Immature natural killer cell (primary cell): ENCODE measurements around the gene SZT2. TPM values are rescaled to one million over a fixed set of nuclear protein-coding genes. Genes with fewer than 3 reads are reported as not detected.

Experiments
- DNase-seq, 3 donors: peaks; one replicate each; pipeline ENCODE4 v3.0.0; 2022; ENCODE audit warnings: mixed read lengths in 1 of 3
- H3K27ac Mint-ChIP-seq, 6 donors: one replicate each; pipeline ENCODE4 v1.8.0; 2020; ENCODE audit warnings: mixed read lengths in 6 of 6, mild to moderate bottlenecking in 5 of 6, inconsistent platforms in 4 of 6, moderate library complexity in 3 of 6
- H3K27me3 Mint-ChIP-seq, 3 donors: one replicate each; pipeline ENCODE4 v1.8.0; 2020 to 2021; ENCODE audit warnings: low read depth in 3 of 3, mild to moderate bottlenecking in 3 of 3, mixed read lengths in 3 of 3, moderate library complexity in 3 of 3, inconsistent platforms in 1 of 3
- H3K36me3 Mint-ChIP-seq, 3 donors: one replicate each; pipeline ENCODE4 v1.8.0; 2020; ENCODE audit warnings: mixed read lengths in 3 of 3, inconsistent platforms in 2 of 3, mild to moderate bottlenecking in 2 of 3
- H3K4me1 Mint-ChIP-seq, 2 donors: one replicate each; pipeline ENCODE4 v1.8.0; 2020; ENCODE audit warnings: inconsistent platforms in 2 of 2, mild to moderate bottlenecking in 2 of 2, mixed read lengths in 2 of 2, moderate library complexity in 1 of 2
- H3K4me3 Mint-ChIP-seq, 5 donors: one replicate each; pipeline ENCODE4 v1.8.0; 2020; ENCODE audit warnings: mild to moderate bottlenecking in 5 of 5, mixed read lengths in 5 of 5, inconsistent platforms in 3 of 5, moderate library complexity in 3 of 5
- H3K9me3 Mint-ChIP-seq, 6 donors: one replicate each; pipeline ENCODE4 v1.8.0; 2020; ENCODE audit warnings: mild to moderate bottlenecking in 6 of 6, mixed read lengths in 6 of 6, inconsistent platforms in 4 of 6, moderate library complexity in 3 of 6
- polyA plus RNA-seq, 3 donors: library from polyadenylated mRNA; unstranded; fragments of 300-500 nt; fragmentation: Illumina TruSeq; gene quantifications; one replicate each; pipeline ENCODE4 v1.2.3, GENCODE V29; 2021

Gene SZT2
- polyA plus RNA-seq, 3 donors from 2014 or later = 3.4 to 8.3 (median 4.5) TPM

GRCh38 chr1:43425045-43425444, 35.3 kb downstream of the SZT2 start:
- Mint-ChIP-seq H3K4me1 (peaks cover 14% of the 10 kb centered on the region in 2 donors), H3K27me3 (peaks cover 0 to 2% (median 2%) of the 10 kb centered on the region in 3 donors), H3K9me3 (no peaks in the 10 kb centered on the region), H3K27ac (peak overlapping the region in 2 of 6 donors; percentile 31 to 69), H3K4me3 (no peak overlapping the region), H3K36me3 (peaks cover 27 to 63% (median 37%) of the 10 kb centered on the region in 3 donors)
- no peak for DNase-seq

- Mint-ChIP-seq H3K9me3 (no peaks in the 10 kb centered on the region), H3K4me3 (no peak overlapping the region), H3K27ac (no peak overlapping the region), H3K27me3 (peaks cover 0 to 2% (median 2%) of the 10 kb centered on the region in 3 donors), H3K36me3 (peaks cover 31 to 67% (median 32%) of the 10 kb centered on the region in 3 donors), H3K4me1 (peaks cover 14% of the 10 kb centered on the region in 2 donors)
- no peak for DNase-seq
Observed at GRCh38 chr1:43426221-43426620, 36.5 kb downstream of the SZT2 start.

GRCh38 chr1:43427524-43427923, 37.8 kb downstream of the SZT2 start:
- Mint-ChIP-seq H3K9me3 (no peaks in the 10 kb centered on the region), H3K27me3 (peaks cover 0 to 2% (median 0%) of the 10 kb centered on the region in 3 donors), H3K36me3 (peaks cover 31 to 68% (median 33%) of the 10 kb centered on the region in 3 donors), H3K4me1 (peaks cover 14% of the 10 kb centered on the region in 2 donors), H3K4me3 (no peak overlapping the region), H3K27ac (peak overlapping the region in 1 of 6 donors; percentile 51)
- no peak for DNase-seq

GRCh38 chr1:43427941-43428340, 38.2 kb downstream of the SZT2 start:
- Mint-ChIP-seq H3K27me3 (peaks cover 0 to 2% (median 0%) of the 10 kb centered on the region in 3 donors), H3K27ac (no peak overlapping the region), H3K4me3 (no peak overlapping the region), H3K4me1 (peaks cover 11 to 14% of the 10 kb centered on the region in 2 donors), H3K9me3 (no peaks in the 10 kb centered on the region), H3K36me3 (peaks cover 31 to 68% (median 33%) of the 10 kb centered on the region in 3 donors)
- no peak for DNase-seq

- Mint-ChIP-seq H3K27me3 (peaks cover 0 to 2% (median 2%) of the 10 kb centered on the region in 3 donors), H3K4me3 (no peak overlapping the region), H3K27ac (no peak overlapping the region), H3K9me3 (no peaks in the 10 kb centered on the region), H3K36me3 (peaks cover 28 to 70% (median 36%) of the 10 kb centered on the region in 3 donors), H3K4me1 (no peaks in the 10 kb centered on the region)
- DNase-seq = no peak
Observed at GRCh38 chr1:43430831-43431230, 41.1 kb downstream of the SZT2 start.

GRCh38 chr1:43431676-43432075, 42.0 kb downstream of the SZT2 start:
- no peaks in the 10 kb centered on the region for H3K9me3 Mint-ChIP-seq
- H3K4me3 Mint-ChIP-seq = no peak overlapping the region
- H3K27ac Mint-ChIP-seq = peak overlapping the region in 2 of 6 donors; percentile 25 to 62
- peaks cover 0 to 2% (median 0%) of the 10 kb centered on the region in 3 donors for H3K27me3 Mint-ChIP-seq
- no peak for DNase-seq
- no peaks in the 10 kb centered on the region for H3K4me1 Mint-ChIP-seq
- H3K36me3 Mint-ChIP-seq = peaks cover 27 to 71% (median 38%) of the 10 kb centered on the region in 3 donors

- Mint-ChIP-seq H3K9me3 (no peaks in the 10 kb centered on the region), H3K27ac (peak overlapping the region in 1 of 6 donors; percentile 43), H3K4me1 (no peaks in the 10 kb centered on the region), H3K27me3 (peaks cover 0 to 2% (median 0%) of the 10 kb centered on the region in 3 donors), H3K36me3 (peaks cover 20 to 69% (median 31%) of the 10 kb centered on the region in 3 donors), H3K4me3 (no peak overlapping the region)
- DNase-seq = no peak
Observed at GRCh38 chr1:43432171-43432860, 42.6 kb downstream of the SZT2 start.

GRCh38 chr1:43432907-43433306, 43.2 kb downstream of the SZT2 start:
- H3K4me3 Mint-ChIP-seq = no peak overlapping the region
- DNase-seq = no peak
- H3K9me3 Mint-ChIP-seq = no peaks in the 10 kb centered on the region
- no peak overlapping the region for H3K27ac Mint-ChIP-seq
- no peaks in the 10 kb centered on the region for H3K4me1 Mint-ChIP-seq
- H3K36me3 Mint-ChIP-seq = peaks cover 20 to 64% (median 28%) of the 10 kb centered on the region in 3 donors
- peaks cover 0 to 2% (median 0%) of the 10 kb centered on the region in 3 donors for H3K27me3 Mint-ChIP-seq

- DNase-seq = no peak
- no peaks in the 10 kb centered on the region for H3K4me1 Mint-ChIP-seq
- H3K4me3 Mint-ChIP-seq = no peak overlapping the region
- peaks cover 12 to 62% (median 25%) of the 10 kb centered on the region in 3 donors for H3K36me3 Mint-ChIP-seq
- peaks cover 0 to 2% (median 0%) of the 10 kb centered on the region in 3 donors for H3K27me3 Mint-ChIP-seq
- H3K9me3 Mint-ChIP-seq = no peaks in the 10 kb centered on the region
- H3K27ac Mint-ChIP-seq = no peak overlapping the region
Observed at GRCh38 chr1:43434256-43434655, 44.6 kb downstream of the SZT2 start.

- H3K27me3 Mint-ChIP-seq = peaks cover 0 to 2% (median 2%) of the 10 kb centered on the region in 3 donors
- DNase-seq = no peak
- peaks cover 9 to 55% (median 15%) of the 10 kb centered on the region in 3 donors for H3K36me3 Mint-ChIP-seq
- no peaks in the 10 kb centered on the region for H3K4me1 Mint-ChIP-seq
- peak overlapping the region in 5 of 6 donors; percentile 33 to 79 (median 62) for H3K27ac Mint-ChIP-seq
- H3K4me3 Mint-ChIP-seq = no peak overlapping the region
- H3K9me3 Mint-ChIP-seq = no peaks in the 10 kb centered on the region
Observed at GRCh38 chr1:43435146-43436145, 45.7 kb downstream of the SZT2 start.

GRCh38 chr1:43436371-43436770, 46.7 kb downstream of the SZT2 start:
- DNase-seq = no peak
- H3K36me3 Mint-ChIP-seq = peaks cover 5 to 51% (median 15%) of the 10 kb centered on the region in 3 donors
- no peaks in the 10 kb centered on the region for H3K9me3 Mint-ChIP-seq
- H3K4me3 Mint-ChIP-seq = no peak overlapping the region
- H3K27me3 Mint-ChIP-seq = peaks cover 0 to 4% (median 2%) of the 10 kb centered on the region in 3 donors
- no peaks in the 10 kb centered on the region for H3K4me1 Mint-ChIP-seq
- peak overlapping the region in 2 of 6 donors; percentile 62 to 71 for H3K27ac Mint-ChIP-seq

- H3K9me3 Mint-ChIP-seq = no peaks in the 10 kb centered on the region
- peaks cover 0 to 4% (median 2%) of the 10 kb centered on the region in 3 donors for H3K27me3 Mint-ChIP-seq
Observed at GRCh38 chr1:43437031-43437973, 47.6 kb downstream of the SZT2 start.

GRCh38 chr1:43438006-43438405, 48.3 kb downstream of the SZT2 start:
- Mint-ChIP-seq H3K36me3 (peaks cover 0 to 44% (median 15%) of the 10 kb centered on the region in 3 donors), H3K27ac (no peak overlapping the region), H3K9me3 (no peaks in the 10 kb centered on the region), H3K4me3 (no peak overlapping the region), H3K27me3 (peaks cover 0 to 4% (median 2%) of the 10 kb centered on the region in 3 donors), H3K4me1 (no peaks in the 10 kb centered on the region)
- DNase-seq = no peak

More at GRCh38 chr1:43437031-43437973, 47.6 kb downstream of the SZT2 start:
- peaks cover 0 to 44% (median 15%) of the 10 kb centered on the region in 3 donors for H3K36me3 Mint-ChIP-seq
- DNase-seq = no peak
- no peaks in the 10 kb centered on the region for H3K4me1 Mint-ChIP-seq
- H3K27ac Mint-ChIP-seq = no peak overlapping the region
- no peak overlapping the region for H3K4me3 Mint-ChIP-seq
